Loucy (cell line): ENCODE measurements around the gene IFT81.

ENCODE experiments used
- CTCF ChIP-seq: fragments of 200-600 bp; sonication (generic); conservative IDR thresholded peaks from 2 replicates; pipeline ENCODE4 v1.5.1; 2014; ENCODE audit warnings: mild to moderate bottlenecking, antibody characterized with exemption, low read length
- EZH2phosphoT487 ChIP-seq: fragments of 200-600 bp; IDR thresholded peaks from 2 replicates; pipeline ENCODE4 v1.6.1; 2018; ENCODE audit warnings: antibody characterized with exemption, mild to moderate bottlenecking, moderate library complexity, borderline replicate concordance

- TF ChIP-seq CTCF = no peak
- no peak for TF ChIP-seq EZH2phosphoT487
These were observed 110.2 kb downstream of the IFT81 start for GRCh38 chr12:110234331-110234751.
